HepG2 (cell line): ENCODE data around the gene YIPF2. TPM values are rescaled to one million over a fixed set of nuclear protein-coding genes. Genes with fewer than 3 reads are reported as not detected.

ENCODE experiments used
- ARNTL ChIP-seq: sonication (generic); formaldehyde crosslinking; IDR thresholded peaks from 2 replicates; pipeline ENCODE4 v1.4.0; 2020; ENCODE audit warnings: mild to moderate bottlenecking, missing genetic modification reagents
- CC2D1A ChIP-seq: sonication (generic); formaldehyde crosslinking; IDR thresholded peaks from 2 replicates; pipeline ENCODE4 v1.8.1; 2023; ENCODE audit warnings: mild to moderate bottlenecking, missing genetic modification reagents
- HES4 ChIP-seq: sonication (generic); formaldehyde crosslinking; IDR thresholded peaks from 2 replicates; pipeline ENCODE4 v1.9.0; 2021; ENCODE audit warnings: mild to moderate bottlenecking, missing genetic modification reagents, borderline replicate concordance
- KLF16 ChIP-seq, 2 experiments: sonication (generic) in 1 of 2; formaldehyde crosslinking in 1 of 2; IDR thresholded peaks; 2 replicates each; pipeline versions ENCODE4 v1.6.1 to v1.8.0; 2016 to 2023; ENCODE audit warnings: missing genetic modification reagents in 2 of 2, missing compliant biosample characterization in 1 of 2
- MTA1 ChIP-seq: sonication (generic); formaldehyde crosslinking; IDR thresholded peaks from 2 replicates; pipeline ENCODE4 v1.4.0; 2020; ENCODE audit warnings: missing genetic modification reagents, mild to moderate bottlenecking, borderline replicate concordance
- NFIC ChIP-seq: IDR thresholded peaks from 2 replicates; pipeline ENCODE4 v1.6.1; 2012; ENCODE audit warnings: mild to moderate bottlenecking, low read length, inconsistent platforms
- NONO ChIP-seq, 2 experiments: fragments of 450-650 bp in 1 of 2; sonication (generic) in 1 of 2; formaldehyde crosslinking in 1 of 2; IDR thresholded peaks in 1 of 2; conservative IDR thresholded peaks in 1 of 2; 2 replicates each; pipeline versions ENCODE4 v1.6.1 to v1.8.0; 2017 to 2022; ENCODE audit warnings: mild to moderate bottlenecking in 1 of 2, missing genetic modification reagents in 1 of 2, moderate library complexity in 1 of 2
- RBFOX2 ChIP-seq: fragments of 200-400 bp; formaldehyde crosslinking; IDR thresholded peaks from 2 replicates; pipeline ENCODE4 v1.6.1; 2017; ENCODE audit warnings: low read depth, mild to moderate bottlenecking, low read length
- SAFB2 ChIP-seq: sonication (generic); formaldehyde crosslinking; IDR thresholded peaks from 2 replicates; pipeline ENCODE4 v1.5.1; 2020; ENCODE audit warnings: missing genetic modification reagents, low read depth, mild to moderate bottlenecking, borderline replicate concordance
- SP1 ChIP-seq, 2 experiments: fragments of 450-650 bp in 1 of 2; sonication (generic) in 1 of 2; formaldehyde crosslinking in 1 of 2; IDR thresholded peaks; 2 replicates each; pipeline versions ENCODE4 v1.4.0 to v1.6.1; 2016 to 2020; ENCODE audit warnings: missing genetic modification reagents in 1 of 2
- YEATS2 ChIP-seq: sonication (generic); formaldehyde crosslinking; IDR thresholded peaks from 2 replicates; pipeline ENCODE4 v1.4.0; 2020; ENCODE audit warnings: missing genetic modification reagents, borderline replicate concordance
- ZBTB21 ChIP-seq: sonication (generic); formaldehyde crosslinking; IDR thresholded peaks from 2 replicates; pipeline ENCODE4 v1.4.0; 2020; ENCODE audit warnings: missing genetic modification reagents
- ZMYM4 ChIP-seq: sonication (generic); formaldehyde crosslinking; IDR thresholded peaks from 2 replicates; pipeline ENCODE4 v1.8.1; 2023; ENCODE audit warnings: mild to moderate bottlenecking, missing genetic modification reagents
- ZNF20 ChIP-seq: sonication (generic); formaldehyde crosslinking; IDR thresholded peaks from 2 replicates; pipeline ENCODE4 v1.4.0; 2020; ENCODE audit warnings: mild to moderate bottlenecking, moderate library complexity, missing genetic modification reagents
- ZNF235 ChIP-seq: sonication (generic); formaldehyde crosslinking; IDR thresholded peaks from 2 replicates; pipeline ENCODE4 v1.8.1; 2023; ENCODE audit warnings: mild to moderate bottlenecking, missing genetic modification reagents, borderline replicate concordance
- ZNF383 ChIP-seq: sonication (generic); formaldehyde crosslinking; IDR thresholded peaks from 2 replicates; pipeline ENCODE4 v1.4.0; 2020; ENCODE audit warnings: missing genetic modification reagents, mild to moderate bottlenecking, borderline replicate concordance
- ZNF687 ChIP-seq: sonication (generic); formaldehyde crosslinking; IDR thresholded peaks from 2 replicates; pipeline ENCODE4 v1.5.1; 2020; ENCODE audit warnings: mild to moderate bottlenecking, missing genetic modification reagents, moderate library complexity
- ZNF7 ChIP-seq: IDR thresholded peaks from 2 replicates; pipeline ENCODE4 v1.6.1; 2016; ENCODE audit warnings: missing biosample characterization, missing genetic modification reagents
- ZNF773 ChIP-seq: sonication (generic); formaldehyde crosslinking; IDR thresholded peaks from 2 replicates; pipeline ENCODE4 v1.4.0; 2020; ENCODE audit warnings: missing genetic modification reagents, borderline replicate concordance
- ZNF850 ChIP-seq: sonication (generic); formaldehyde crosslinking; conservative IDR thresholded peaks from 2 replicates; pipeline ENCODE4 v1.9.0; 2021; ENCODE audit warnings: mild to moderate bottlenecking, missing genetic modification reagents
- ZSCAN22 ChIP-seq: sonication (generic); formaldehyde crosslinking; IDR thresholded peaks from 2 replicates; pipeline ENCODE4 v1.4.0; 2020; ENCODE audit warnings: mild to moderate bottlenecking, missing genetic modification reagents
- polyA plus RNA-seq, 8 experiments: library from polyadenylated mRNA; depleted of rRNA in 3 of 8; stranded (reverse) in 7 of 8; unstranded in 1 of 8; fragments of >200 nt; fragmentation: Illumina TruSeq in 4 of 8; extraction: Trizol in 4 of 8; gene quantifications; 2 replicates each; pipeline versions ENCODE4 v1.2.1 to v1.2.3, GENCODE V29; 2011 to 2016; ENCODE audit warnings: low read depth in 4 of 8, missing spikeins in 1 of 8, mixed read lengths in 1 of 8; ENCODE audit not compliant: insufficient read depth in 1 of 8
- total RNA-seq, 5 experiments: library from RNA; depleted of rRNA; stranded (reverse); fragments of >200 nt; fragmentation: Illumina TruSeq; extraction: Trizol; gene quantifications; 2 replicates each; pipeline ENCODE4 v1.2.3, GENCODE V29; 2016; ENCODE audit warnings: low read depth in 1 of 5
- TF ChIP-seq, protein P1 (sequence below): sonication (generic); formaldehyde crosslinking; IDR thresholded peaks from 2 replicates; pipeline ENCODE4 v1.5.0; 2020; ENCODE audit warnings: missing genetic modification reagents
- TF ChIP-seq, protein P2 (sequence below): sonication (generic); formaldehyde crosslinking; IDR thresholded peaks from 2 replicates; pipeline ENCODE4 v1.8.0; 2022; ENCODE audit warnings: low read depth, missing genetic modification reagents

The YIPF2 gene
- total and polyA plus RNA-seq, 2 of the 13 experiments (the other 11 are each of a cell fraction or from before 2014, with no cell fraction given), result 37.3 to 53.2 TPM

- TF ChIP-seq, protein P1, sequence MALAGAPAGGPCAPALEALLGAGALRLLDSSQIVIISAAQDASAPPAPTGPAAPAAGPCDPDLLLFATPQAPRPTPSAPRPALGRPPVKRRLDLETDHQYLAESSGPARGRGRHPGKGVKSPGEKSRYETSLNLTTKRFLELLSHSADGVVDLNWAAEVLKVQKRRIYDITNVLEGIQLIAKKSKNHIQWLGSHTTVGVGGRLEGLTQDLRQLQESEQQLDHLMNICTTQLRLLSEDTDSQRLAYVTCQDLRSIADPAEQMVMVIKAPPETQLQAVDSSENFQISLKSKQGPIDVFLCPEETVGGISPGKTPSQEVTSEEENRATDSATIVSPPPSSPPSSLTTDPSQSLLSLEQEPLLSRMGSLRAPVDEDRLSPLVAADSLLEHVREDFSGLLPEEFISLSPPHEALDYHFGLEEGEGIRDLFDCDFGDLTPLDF (CRISPR knock-in tag), result 0 out of 2 replicates have a peak, but pooled peaks have one; percentile 23
- no peak for TF ChIP-seq ZBTB21 (CRISPR knock-in tag)
- no peak for TF ChIP-seq ZNF773
- TF ChIP-seq ZNF20 (CRISPR knock-in tag), result no peak
- TF ChIP-seq SP1 (IDR thresholded peaks at IDR 0.05), result no peak
- peak; percentile 57; the same call in 1 of the 2 replicates for TF ChIP-seq SP1 (CRISPR knock-in tag; IDR thresholded peaks at IDR 0.05)
- TF ChIP-seq ZNF383 (CRISPR knock-in tag), result no peak
- TF ChIP-seq ZMYM4 (CRISPR knock-in tag), result no peak
- TF ChIP-seq, protein P2, sequence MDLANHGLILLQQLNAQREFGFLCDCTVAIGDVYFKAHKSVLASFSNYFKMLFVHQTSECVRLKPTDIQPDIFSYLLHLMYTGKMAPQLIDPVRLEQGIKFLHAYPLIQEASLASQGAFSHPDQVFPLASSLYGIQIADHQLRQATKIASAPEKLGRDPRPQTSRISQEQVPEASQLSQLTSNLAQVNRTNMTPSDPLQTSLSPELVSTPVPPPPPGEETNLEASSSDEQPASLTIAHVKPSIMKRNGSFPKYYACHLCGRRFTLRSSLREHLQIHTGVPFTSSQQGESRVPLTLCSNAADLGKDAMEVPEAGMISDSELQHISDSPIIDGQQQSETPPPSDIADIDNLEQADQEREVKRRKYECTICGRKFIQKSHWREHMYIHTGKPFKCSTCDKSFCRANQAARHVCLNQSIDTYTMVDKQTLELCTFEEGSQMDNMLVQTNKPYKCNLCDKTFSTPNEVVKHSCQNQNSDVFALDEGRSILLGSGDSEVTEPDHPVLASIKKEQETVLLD (CRISPR knock-in tag), result peak; percentile 17
- TF ChIP-seq ZNF235 (CRISPR knock-in tag), result peak; percentile 71; the same call in 1 of the 2 replicates
- no peak for TF ChIP-seq NONO (IDR thresholded peaks at IDR 0.05)
- 0 out of 2 replicates have a peak, but pooled peaks have one; percentile 29 for TF ChIP-seq NONO (CRISPR knock-in tag; conservative IDR thresholded peaks at IDR 0.05)
- no peak for TF ChIP-seq MTA1 (CRISPR knock-in tag)
- TF ChIP-seq NFIC, result no peak
- peak; percentile 38; the same call in 1 of the 2 replicates for TF ChIP-seq ZSCAN22 (CRISPR knock-in tag)
- 0 out of 2 replicates have a peak, but pooled peaks have one; percentile 31 for TF ChIP-seq ARNTL (CRISPR knock-in tag)
- TF ChIP-seq KLF16 (CRISPR knock-in tag; IDR thresholded peaks at IDR 0.05), result no peak
- no peak for TF ChIP-seq CC2D1A (CRISPR knock-in tag)
- peak; percentile 84; the same call in 1 of the 2 replicates for TF ChIP-seq HES4
- no peak for TF ChIP-seq ZNF850 (CRISPR knock-in tag)
- peak; percentile 98 for TF ChIP-seq RBFOX2
- peak; percentile 94 for TF ChIP-seq ZNF687 (CRISPR knock-in tag)
- no peak for TF ChIP-seq ZNF7 (CRISPR knock-in tag)
- TF ChIP-seq YEATS2 (CRISPR knock-in tag), result no peak
- 0 out of 2 replicates have a peak, but pooled peaks have one; percentile 45 for TF ChIP-seq SAFB2
Measured at GRCh38 chr19:10960314-10961072, 32.1 kb upstream of the YIPF2 start, which contains the start of gene SMARCA4 (continued).
